ENCODE data around the gene MYO1B.
"Not testable (repeated sequence)": the region's sequence is repeated elsewhere in the genome, so short reads cannot be mapped to it uniquely, and the experiment has no call there.

MYO1B gene

DNA sequence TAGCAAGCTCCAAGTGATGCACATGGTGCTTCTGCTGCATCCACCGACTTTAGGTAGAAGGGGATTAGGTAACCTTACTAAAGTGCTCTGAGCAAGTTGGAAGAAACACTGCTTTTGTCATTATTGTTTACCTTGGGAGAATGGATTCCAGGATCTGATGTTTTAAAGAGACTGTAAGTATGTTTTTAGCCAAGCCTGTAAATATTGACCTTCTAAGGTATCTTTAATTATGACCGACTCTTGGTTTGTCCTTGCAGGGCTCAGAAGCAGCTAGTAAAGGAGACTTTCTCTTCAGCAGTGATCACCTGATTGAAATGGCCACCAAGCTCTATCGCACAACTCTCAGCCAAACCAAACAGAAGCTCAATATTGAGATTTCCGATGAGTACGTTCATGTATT lies 170.7 kb downstream of the MYO1B start:
- DNase-seq = no peak

GRCh38 chr2:191417746-191418145 lies 172.5 kb downstream of the MYO1B start:
- no peak for DNase-seq

- DNase-seq = peak; percentile 32
These were observed 176.7 kb downstream of the MYO1B start for GRCh38 chr2:191421950-191422349.

GRCh38 chr2:191427031-191427430 lies 181.8 kb downstream of the MYO1B start:
- DNase-seq = no peak

DNA sequence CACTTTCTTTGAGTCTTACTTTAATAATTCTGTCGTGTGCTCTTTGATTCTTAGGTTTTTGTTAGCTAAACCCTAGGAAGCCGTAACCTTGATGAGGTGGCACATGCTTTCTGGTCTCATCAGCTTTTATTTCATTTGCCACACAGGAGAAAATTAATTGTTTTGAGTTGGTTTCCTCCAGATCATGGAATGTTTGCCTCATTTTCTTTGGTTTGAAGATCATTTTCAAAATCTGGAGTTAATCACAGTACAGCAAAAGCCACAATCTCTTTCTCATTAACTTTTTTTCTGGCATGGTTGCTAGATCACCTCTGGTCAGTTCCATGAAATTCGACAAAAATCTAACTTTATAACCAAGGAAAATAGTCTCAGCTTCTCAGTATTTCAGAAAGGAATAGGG lies 182.9 kb downstream of the MYO1B start:
- no peak for DNase-seq

DNA sequence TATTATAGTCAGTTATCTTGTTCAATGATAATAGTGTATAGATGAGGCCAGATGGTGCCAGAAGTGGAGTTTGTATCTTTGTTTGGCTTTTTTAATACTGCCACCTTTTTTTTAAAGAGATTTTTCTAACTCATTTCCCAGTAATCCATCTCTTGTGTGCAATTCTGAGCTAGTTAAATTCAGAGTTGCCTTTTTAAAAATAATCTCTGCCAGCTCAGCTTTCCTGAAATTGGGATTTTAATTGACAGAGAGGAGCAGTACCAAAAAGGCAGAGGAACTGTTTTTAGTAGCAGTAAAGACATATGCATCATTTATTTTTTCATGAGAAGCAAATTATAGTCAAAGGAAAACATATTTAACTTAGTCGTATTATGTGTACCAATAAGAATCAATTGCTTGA lies 185.3 kb downstream of the MYO1B start:
- DNase-seq = no peak

- DNase-seq = no peak
These were observed 186.9 kb downstream of the MYO1B start for GRCh38 chr2:191432121-191432520.

- DNase-seq = no peak
These were observed 188.9 kb downstream of the MYO1B start for GRCh38 chr2:191434072-191434471.

GRCh38 chr2:191435141-191435540 lies 189.9 kb downstream of the MYO1B start:
- DNase-seq = no peak

- no peak for DNase-seq
These were observed 191.3 kb downstream of the MYO1B start for GRCh38 chr2:191436368-191437055.

DNA sequence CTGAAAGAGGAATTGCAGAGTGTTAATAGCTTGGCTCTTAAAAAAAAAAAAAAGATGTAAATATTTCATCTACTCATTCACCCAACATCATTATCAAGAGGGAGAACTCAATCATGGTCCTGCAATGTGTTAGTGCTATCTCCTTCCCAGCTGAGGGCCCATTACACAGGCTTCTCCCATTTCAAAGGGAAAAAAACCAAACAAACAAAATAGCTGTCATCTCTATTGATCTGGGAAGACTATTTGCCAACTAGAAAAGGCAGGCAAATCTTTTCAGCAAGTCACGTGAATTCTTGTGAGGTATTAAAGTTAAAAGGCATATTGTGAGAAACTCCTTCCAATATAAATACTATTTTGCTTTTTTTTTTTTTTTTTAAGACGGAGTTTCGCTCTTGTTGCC lies 194.3 kb downstream of the MYO1B start:
- no peak for DNase-seq

- DNase-seq = no peak
These were observed 196.5 kb downstream of the MYO1B start for GRCh38 chr2:191441496-191442214.

- no peak for DNase-seq
These were observed 198.2 kb downstream of the MYO1B start for GRCh38 chr2:191443446-191443845.

DNA sequence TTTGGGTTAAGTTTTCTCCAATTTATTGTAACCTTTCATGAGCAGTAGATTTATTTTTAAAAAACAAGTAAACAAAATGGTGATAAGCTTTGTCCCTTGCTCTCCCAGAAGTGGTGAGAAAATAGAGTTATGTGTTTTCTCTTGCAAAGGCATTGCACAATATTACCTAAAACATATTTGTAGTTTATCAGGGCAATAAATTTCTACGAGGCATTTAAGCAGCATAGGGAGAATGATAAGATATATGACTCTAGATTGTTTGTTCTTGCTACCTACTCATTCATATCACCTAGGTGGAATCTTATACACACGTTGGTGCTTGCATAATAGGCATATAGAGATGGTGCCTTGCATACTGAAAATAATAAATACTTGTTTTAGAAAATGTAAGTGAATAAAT lies 201.7 kb downstream of the MYO1B start:
- no peak for DNase-seq

- DNase-seq = no peak
These were observed 205.9 kb downstream of the MYO1B start for GRCh38 chr2:191451116-191451515.

DNA sequence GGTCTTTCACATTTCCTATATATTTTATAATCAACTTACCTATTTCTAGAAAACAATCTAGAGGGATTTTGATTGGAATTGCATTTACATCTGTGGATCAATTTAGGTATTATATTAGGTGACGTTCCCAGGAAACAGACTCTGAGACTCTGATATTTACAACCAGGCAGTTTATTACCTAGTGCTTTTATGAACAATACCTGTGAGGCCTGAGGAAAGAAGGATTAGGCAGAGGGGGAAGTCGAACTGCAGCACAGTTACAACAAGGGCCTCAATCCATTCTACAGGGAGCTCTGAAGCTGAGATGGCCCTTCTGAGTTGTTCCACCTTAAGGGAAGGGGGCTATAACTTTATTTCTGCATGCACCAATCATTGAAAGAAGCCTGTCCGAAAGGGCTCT lies 206.9 kb downstream of the MYO1B start:
- DNase-seq = no peak

DNA sequence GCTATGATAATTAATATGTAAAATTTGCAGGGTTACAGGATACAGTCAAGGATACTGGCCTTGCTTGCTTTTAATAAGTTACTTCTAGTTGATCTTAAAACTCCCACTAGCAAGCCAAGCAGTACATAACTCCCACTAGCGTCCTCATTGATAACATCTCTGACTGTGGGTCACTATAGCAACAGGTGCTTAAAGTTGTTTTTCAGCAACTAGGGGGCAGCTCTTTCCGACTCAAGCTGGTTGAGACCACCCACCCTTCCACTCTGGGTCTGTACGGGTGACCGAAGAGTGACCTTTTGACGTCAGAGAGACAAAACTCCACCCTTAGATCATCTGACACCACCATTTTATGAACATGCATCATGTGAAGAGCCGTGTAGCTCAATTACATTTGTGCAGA lies 208.6 kb downstream of the MYO1B start:
- no peak for DNase-seq

GRCh38 chr2:191456506-191456905 lies 211.3 kb downstream of the MYO1B start:
- not testable (repeated sequence) for DNase-seq

GRCh38 chr2:191459158-191459557 lies 214.0 kb downstream of the MYO1B start:
- no peak for DNase-seq

GRCh38 chr2:191462370-191462769 lies 217.2 kb downstream of the MYO1B start:
- no peak for DNase-seq

- no peak for DNase-seq
These were observed 218.6 kb downstream of the MYO1B start for GRCh38 chr2:191463790-191464189.

- no peak for DNase-seq
These were observed 220.7 kb downstream of the MYO1B start for GRCh38 chr2:191465766-191466420.

DNA sequence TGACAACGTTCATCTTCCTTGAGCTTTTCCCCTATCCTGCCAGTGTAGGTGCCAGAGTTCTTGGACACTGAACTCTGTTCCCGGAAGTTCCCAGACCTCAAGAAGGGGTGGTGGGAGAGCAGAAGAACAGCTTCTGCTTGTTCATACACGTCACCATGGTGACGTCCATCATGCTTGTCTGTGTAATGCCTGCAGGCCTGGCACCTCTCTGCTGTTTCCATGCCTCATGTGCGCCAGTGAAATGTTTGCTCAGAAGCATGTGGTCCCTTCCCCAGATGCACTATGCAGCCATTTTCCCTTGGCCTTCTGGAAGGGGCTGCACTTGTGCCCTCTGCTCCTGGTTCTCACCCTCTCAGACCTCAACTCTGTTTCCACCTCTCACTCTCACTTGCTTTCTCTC lies 221.9 kb downstream of the MYO1B start:
- no peak for DNase-seq

DNA sequence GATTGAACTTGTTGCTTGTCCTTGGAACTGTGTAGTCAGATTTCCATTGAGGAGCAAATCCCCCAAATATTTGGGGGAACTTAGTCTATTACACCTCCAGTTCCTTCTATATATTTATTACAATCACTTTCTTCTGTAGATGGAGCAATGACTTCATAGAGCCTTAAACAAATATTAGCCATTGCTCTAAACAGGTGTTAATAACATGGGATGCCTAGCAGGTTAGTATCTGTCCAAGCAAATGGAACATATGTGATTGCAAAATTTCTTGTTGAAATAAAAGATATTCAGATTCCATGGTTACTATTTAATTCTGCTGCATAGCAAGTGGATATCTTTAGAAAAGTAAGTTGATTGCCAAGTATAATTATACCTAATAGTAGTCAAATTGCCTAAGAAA lies 225.1 kb downstream of the MYO1B start:
- DNase-seq = no peak

Data from activated CD4-positive, alpha-beta T cell treated with anti-CD3 and anti-CD28 coated beads, Interleukin-10, Interleukin-2, amounts not matched to agents 100 ng/mL and 50 ng/mL, durations not matched to agents 16 hours and 8 hours (primary cell).